Smooth muscle cell (in vitro differentiated cells): ENCODE measurements around the gene EHBP1. TPM values are rescaled to one million over a fixed set of nuclear protein-coding genes. Genes with fewer than 3 reads are reported as not detected.

Source experiments
- DNase-seq: peaks from one replicate; lab custom pipeline; 2025; ENCODE audit not compliant: unreplicated experiment; lab: John Stamatoyannopoulos, UW
- H2AFZ ChIP-seq: fragments of 200-600 bp; sonication (generic); 2 replicates; pipeline ENCODE4 v1.6.0; 2016; ENCODE audit warnings: antibody characterized with exemption, low read depth, mild to moderate bottlenecking
- H3F3A ChIP-seq: fragments of 200-600 bp; sonication (generic); 2 replicates; pipeline ENCODE4 v1.6.0; 2017; ENCODE audit warnings: antibody characterized with exemption, low read depth
- H3K27ac ChIP-seq: fragments of 200-600 bp; sonication (generic); 2 replicates; pipeline ENCODE4 v1.5.1; 2016; ENCODE audit warnings: low read depth, mild to moderate bottlenecking
- H3K27me3 ChIP-seq: fragments of 200-600 bp; sonication (generic); 2 replicates; pipeline ENCODE4 v1.6.1; 2016; ENCODE audit warnings: low read depth, mild to moderate bottlenecking
- H3K36me3 ChIP-seq: fragments of 200-600 bp; sonication (generic); 2 replicates; pipeline ENCODE4 v1.5.1; 2016; ENCODE audit warnings: low read depth
- H3K4me1 ChIP-seq: fragments of 200-600 bp; sonication (generic); 2 replicates; pipeline ENCODE4 v1.5.1; 2016; ENCODE audit warnings: low read depth
- H3K4me2 ChIP-seq: fragments of 200-600 bp; sonication (generic); 2 replicates; pipeline ENCODE4 v1.6.0; 2016; ENCODE audit warnings: mild to moderate bottlenecking
- H3K4me3 ChIP-seq: fragments of 200-600 bp; sonication (generic); 2 replicates; pipeline ENCODE4 v1.5.1; 2016; ENCODE audit warnings: mild to moderate bottlenecking
- H3K79me2 ChIP-seq: fragments of 200-600 bp; sonication (generic); 2 replicates; pipeline ENCODE4 v1.6.0; 2016; ENCODE audit warnings: low read depth, mild to moderate bottlenecking
- H3K9ac ChIP-seq: fragments of 200-600 bp; sonication (generic); 2 replicates; pipeline ENCODE4 v1.6.0; 2016; ENCODE audit warnings: low read depth
- H3K9me3 ChIP-seq: fragments of 200-600 bp; sonication (generic); replicated peaks from 2 replicates; pipeline ENCODE4 v1.5.1; 2016; ENCODE audit warnings: low read depth
- H4K20me1 ChIP-seq: fragments of 200-600 bp; sonication (generic); 2 replicates; pipeline ENCODE4 v1.6.0; 2016; ENCODE audit warnings: low read depth
- WGBS: methylation state at CpG from one replicate; pipeline ENCODE4 v1.1.7; 2016; ENCODE audit warnings: low lambda C conversion rate; 5-methylcytosine and 5-hydroxymethylcytosine counted together
- polyA plus RNA-seq: library from polyadenylated mRNA; unstranded; fragments of >200 nt; fragmentation: Nextera tagmentation; extraction: Ambion mirVana; gene quantifications from 2 replicates; pipeline ENCODE4 v1.2.1, GENCODE V29; 2016
- total RNA-seq: library from RNA; depleted of rRNA; stranded (reverse); fragments of >200 nt; gene quantifications from 2 replicates; pipeline ENCODE4 v1.2.3, GENCODE V29; 2014
- TF ChIP-seq, protein P1 (sequence below): fragments of 200-600 bp; sonication (generic); IDR thresholded peaks from 2 replicates; pipeline ENCODE4 v1.5.1; 2017; ENCODE audit warnings: borderline replicate concordance, mild to moderate bottlenecking, antibody characterized with exemption; ENCODE audit not compliant: insufficient read depth, poor library complexity, severe bottlenecking

Gene EHBP1
- total and polyA plus RNA-seq, 2 experiments from 2014 or later: 9.3 to 45.9 TPM

DNA sequence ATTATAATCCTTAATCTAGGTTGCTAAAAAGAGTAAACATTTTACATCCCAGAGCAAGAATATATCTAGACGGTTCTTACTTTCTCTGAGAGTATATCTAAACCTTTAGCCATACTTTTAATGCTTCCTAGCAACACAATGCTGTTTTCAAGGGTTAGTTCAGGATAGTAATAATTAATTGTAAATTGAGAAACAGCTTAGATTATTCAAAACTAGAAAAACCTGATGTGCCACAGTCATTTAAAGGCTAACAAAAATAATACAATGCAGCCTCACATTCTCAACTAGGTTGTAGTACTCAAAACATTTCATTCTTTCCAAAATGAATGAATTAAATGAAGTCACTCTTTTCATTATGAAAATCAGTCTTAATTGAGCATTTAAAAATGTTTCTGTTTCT is 241.9 kb downstream of the EHBP1 start:
- Histone ChIP-seq H3F3A (no peaks in the 10 kb centered on the region), H3K27ac (no peak overlapping the region), H3K79me2 (no peaks in the 10 kb centered on the region), H4K20me1 (no peaks in the 10 kb centered on the region), H2AFZ (no peak overlapping the region), H3K4me1 (no peaks in the 10 kb centered on the region), H3K36me3 (no peaks in the 10 kb centered on the region), H3K9me3 (no peaks in the 10 kb centered on the region), H3K4me2 (no peak overlapping the region), H3K4me3 (no peak overlapping the region), H3K27me3 (no peaks in the 10 kb centered on the region), H3K9ac (no peak overlapping the region)
- TF ChIP-seq, protein P1, sequence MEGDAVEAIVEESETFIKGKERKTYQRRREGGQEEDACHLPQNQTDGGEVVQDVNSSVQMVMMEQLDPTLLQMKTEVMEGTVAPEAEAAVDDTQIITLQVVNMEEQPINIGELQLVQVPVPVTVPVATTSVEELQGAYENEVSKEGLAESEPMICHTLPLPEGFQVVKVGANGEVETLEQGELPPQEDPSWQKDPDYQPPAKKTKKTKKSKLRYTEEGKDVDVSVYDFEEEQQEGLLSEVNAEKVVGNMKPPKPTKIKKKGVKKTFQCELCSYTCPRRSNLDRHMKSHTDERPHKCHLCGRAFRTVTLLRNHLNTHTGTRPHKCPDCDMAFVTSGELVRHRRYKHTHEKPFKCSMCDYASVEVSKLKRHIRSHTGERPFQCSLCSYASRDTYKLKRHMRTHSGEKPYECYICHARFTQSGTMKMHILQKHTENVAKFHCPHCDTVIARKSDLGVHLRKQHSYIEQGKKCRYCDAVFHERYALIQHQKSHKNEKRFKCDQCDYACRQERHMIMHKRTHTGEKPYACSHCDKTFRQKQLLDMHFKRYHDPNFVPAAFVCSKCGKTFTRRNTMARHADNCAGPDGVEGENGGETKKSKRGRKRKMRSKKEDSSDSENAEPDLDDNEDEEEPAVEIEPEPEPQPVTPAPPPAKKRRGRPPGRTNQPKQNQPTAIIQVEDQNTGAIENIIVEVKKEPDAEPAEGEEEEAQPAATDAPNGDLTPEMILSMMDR: no peak
- WGBS: 86% methylated on average over 1 of the region's 1 CpG
- no peak for DNase-seq

DNA sequence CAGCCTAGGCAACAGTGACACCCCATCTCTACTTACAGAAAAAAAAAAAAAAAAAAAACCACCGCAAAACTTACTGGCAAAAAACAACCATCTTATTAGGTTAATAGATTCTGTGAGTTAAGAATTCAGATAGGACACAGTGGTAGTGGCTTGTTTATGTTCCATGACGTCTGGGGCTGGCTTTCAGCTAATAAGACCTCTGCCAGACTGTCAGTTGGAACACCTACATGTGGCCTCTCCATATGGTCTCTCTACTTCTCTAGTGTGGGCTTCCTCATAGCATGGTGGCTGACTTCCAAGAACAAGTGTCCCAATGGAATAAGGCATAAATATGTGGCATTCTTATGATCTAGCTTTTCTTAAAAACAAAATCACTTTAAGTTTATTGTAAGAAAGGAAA is 251.1 kb downstream of the EHBP1 start:
- Histone ChIP-seq H4K20me1 (no peaks in the 10 kb centered on the region), H2AFZ (no peak overlapping the region), H3K4me1 (no peaks in the 10 kb centered on the region), H3K79me2 (no peaks in the 10 kb centered on the region), H3K4me3 (no peak overlapping the region), H3K36me3 (no peaks in the 10 kb centered on the region), H3K27me3 (no peaks in the 10 kb centered on the region), H3F3A (no peaks in the 10 kb centered on the region), H3K27ac (no peak overlapping the region), H3K9me3 (no peaks in the 10 kb centered on the region), H3K4me2 (no peak overlapping the region), H3K9ac (no peak overlapping the region)
- 88% methylated on average over 2 of the region's 2 CpGs for WGBS
- no peak for DNase-seq
- TF ChIP-seq, protein P1: no peak

DNA sequence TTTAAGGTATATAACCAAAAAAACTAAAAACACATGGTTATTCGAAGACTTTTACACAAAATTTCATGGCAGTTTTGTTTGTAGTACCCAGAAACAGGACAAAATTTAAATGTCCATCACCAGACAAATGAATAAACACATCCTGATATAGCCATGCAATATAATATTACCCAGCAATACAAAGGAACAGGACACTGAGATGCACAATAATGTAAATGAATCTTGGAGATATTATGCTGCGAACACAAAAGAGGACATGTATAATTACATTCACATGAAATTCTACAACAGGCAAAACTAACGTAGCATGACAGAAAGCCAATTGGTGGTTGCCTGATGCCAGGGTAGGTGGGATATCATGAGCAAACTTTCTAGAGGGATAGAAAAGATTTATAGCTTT is 252.7 kb downstream of the EHBP1 start:
- TF ChIP-seq, protein P1: no peak
- DNase-seq: no peak
- no peak overlapping the region for H2AFZ ChIP-seq
- H3K27ac ChIP-seq: no peak overlapping the region
- no peaks in the 10 kb centered on the region for H3K4me1 ChIP-seq
- H3K4me3 ChIP-seq: no peak overlapping the region
- H3K4me2 ChIP-seq: no peak overlapping the region
- WGBS: 96% methylated on average over 3 of the region's 3 CpGs
- H3F3A ChIP-seq: no peaks in the 10 kb centered on the region
- no peak overlapping the region for H3K9ac ChIP-seq
- H3K36me3 ChIP-seq: no peaks in the 10 kb centered on the region
- no peaks in the 10 kb centered on the region for H3K9me3 ChIP-seq
- no peaks in the 10 kb centered on the region for H3K79me2 ChIP-seq
- no peaks in the 10 kb centered on the region for H4K20me1 ChIP-seq
- no peaks in the 10 kb centered on the region for H3K27me3 ChIP-seq

DNA sequence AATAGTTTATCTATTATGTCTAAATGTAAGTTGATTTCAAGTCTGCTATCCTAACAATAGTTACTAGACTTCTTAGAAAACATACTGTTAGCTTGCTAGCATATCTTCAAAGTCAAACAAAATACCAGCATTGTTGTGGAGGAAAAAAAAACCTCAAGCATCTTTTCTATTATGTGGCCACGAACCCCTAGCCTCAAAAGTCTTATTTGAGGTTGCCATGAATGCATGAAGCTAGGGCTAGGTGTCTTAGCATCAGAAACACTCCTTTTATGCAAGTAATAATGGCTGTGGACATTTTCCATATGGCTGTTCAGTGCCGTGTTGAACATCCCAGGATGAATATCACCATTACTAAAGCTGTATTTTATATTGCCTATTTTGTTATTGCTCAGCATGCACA is 258.5 kb downstream of the EHBP1 start:
- TF ChIP-seq, protein P1: no peak
- H3K27ac ChIP-seq: no peak overlapping the region
- H3K9ac ChIP-seq: no peak overlapping the region
- H3K4me1 ChIP-seq: peaks cover 30% of the 10 kb centered on the region
- no peak for DNase-seq
- H3K27me3 ChIP-seq: no peaks in the 10 kb centered on the region
- H3K4me2 ChIP-seq: no peak overlapping the region
- no peaks in the 10 kb centered on the region for H3F3A ChIP-seq
- H3K9me3 ChIP-seq: no peaks in the 10 kb centered on the region
- no peak overlapping the region for H3K4me3 ChIP-seq
- no peaks in the 10 kb centered on the region for H3K79me2 ChIP-seq
- no peaks in the 10 kb centered on the region for H4K20me1 ChIP-seq
- no peak overlapping the region for H2AFZ ChIP-seq
- 92% methylated on average over 2 of the region's 2 CpGs for WGBS
- H3K36me3 ChIP-seq: no peaks in the 10 kb centered on the region
